Stimulated activated naive CD8-positive, alpha-beta T cell treated with anti-CD3 and anti-CD28 coated beads, Interleukin-15, amount 100 ng/mL, for 72 hours (primary cell): Measurements from ENCODE around the gene TBC1D21.

ENCODE experiments used
- ATAC-seq: fragments of 150-1000 bp; cut with Tn5 transposase; 2 replicates; pipeline ENCODE4 v1.10.0; 2021; ENCODE audit warnings: mild to moderate bottlenecking, moderate library complexity
- DNase-seq, 2 donors: peaks; one replicate each; pipeline ENCODE4 v3.0.0; 2021 to 2022
- H3K27ac Mint-ChIP-seq, 2 donors: one replicate each; pipeline ENCODE4 v1.8.0; 2022; ENCODE audit warnings: mild to moderate bottlenecking in 2 of 2, mixed read lengths in 2 of 2, moderate library complexity in 2 of 2
- H3K27me3 Mint-ChIP-seq: one replicate; pipeline ENCODE4 v1.8.0; 2022; ENCODE audit warnings: mixed read lengths
- H3K4me1 Mint-ChIP-seq: one replicate; pipeline ENCODE4 v1.8.0; 2022; ENCODE audit warnings: mild to moderate bottlenecking, mixed read lengths
- H3K4me3 Mint-ChIP-seq, 2 donors: one replicate each; pipeline ENCODE4 v1.8.0; 2022; ENCODE audit warnings: mild to moderate bottlenecking in 2 of 2, mixed read lengths in 2 of 2, moderate library complexity in 1 of 2
- H3K9me3 Mint-ChIP-seq, 2 donors: one replicate each; pipeline ENCODE4 v1.8.0; 2022; ENCODE audit warnings: mixed read lengths in 2 of 2

Gene TBC1D21

DNA sequence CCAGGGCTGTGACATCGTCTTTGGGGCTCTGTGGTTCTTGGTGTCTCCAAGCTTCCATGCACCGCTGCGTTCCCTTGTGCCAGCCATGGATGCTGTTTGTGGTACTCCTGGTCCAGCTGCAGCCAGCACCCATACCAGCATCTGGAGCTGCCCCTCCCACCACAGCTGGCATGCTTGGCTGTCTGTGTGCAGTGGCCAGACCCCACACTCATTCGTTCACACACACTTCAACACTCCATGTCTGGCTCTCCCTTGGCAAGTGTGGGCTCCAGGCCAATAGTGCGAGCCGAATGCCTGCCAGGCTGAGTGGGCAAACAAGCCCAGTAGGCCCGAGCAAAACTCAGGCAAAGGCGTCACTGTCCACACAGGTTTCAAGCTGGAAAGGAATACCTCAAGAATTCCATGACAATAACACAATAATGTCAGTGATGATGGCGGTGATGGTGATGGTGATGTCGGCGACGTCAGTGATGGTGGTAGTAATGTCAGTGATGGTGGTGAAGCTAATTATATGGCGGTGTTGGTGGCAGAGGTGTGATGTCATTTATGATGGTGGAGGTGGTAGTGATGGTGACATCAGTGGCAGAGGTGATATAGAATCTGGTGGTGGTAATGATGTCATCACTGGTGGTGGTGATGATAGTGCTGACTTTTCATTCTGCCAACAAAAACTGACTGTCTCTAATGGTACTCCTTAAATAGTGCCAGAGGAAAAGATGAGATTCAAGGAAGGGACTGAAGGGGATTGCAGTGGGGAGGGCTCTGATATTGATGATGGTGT, 19.3 kb downstream of the TBC1D21 start:
- no peaks in the 10 kb centered on the region for H3K4me1 Mint-ChIP-seq
- peaks cover 0 to 10% of the 10 kb centered on the region in 2 donors for H3K9me3 Mint-ChIP-seq

GRCh38 chr15:73894133-73894814, 20.9 kb downstream of the TBC1D21 start:
- H3K4me3 Mint-ChIP-seq = no peak overlapping the region
- peaks cover 0 to 10% of the 10 kb centered on the region in 2 donors for H3K9me3 Mint-ChIP-seq
- ATAC-seq (no peak), DNase-seq (no peak)
- no peak overlapping the region for H3K27ac Mint-ChIP-seq
- no peaks in the 10 kb centered on the region for H3K4me1 Mint-ChIP-seq
- H3K27me3 Mint-ChIP-seq = peaks cover 9% of the 10 kb centered on the region

More for the DNA sequence above, 19.3 kb downstream of the TBC1D21 start:
- peaks cover 9% of the 10 kb centered on the region for H3K27me3 Mint-ChIP-seq
- no peak overlapping the region for H3K4me3 Mint-ChIP-seq
- no peak for DNase-seq
- ATAC-seq = no peak
- no peak overlapping the region for H3K27ac Mint-ChIP-seq

DNA sequence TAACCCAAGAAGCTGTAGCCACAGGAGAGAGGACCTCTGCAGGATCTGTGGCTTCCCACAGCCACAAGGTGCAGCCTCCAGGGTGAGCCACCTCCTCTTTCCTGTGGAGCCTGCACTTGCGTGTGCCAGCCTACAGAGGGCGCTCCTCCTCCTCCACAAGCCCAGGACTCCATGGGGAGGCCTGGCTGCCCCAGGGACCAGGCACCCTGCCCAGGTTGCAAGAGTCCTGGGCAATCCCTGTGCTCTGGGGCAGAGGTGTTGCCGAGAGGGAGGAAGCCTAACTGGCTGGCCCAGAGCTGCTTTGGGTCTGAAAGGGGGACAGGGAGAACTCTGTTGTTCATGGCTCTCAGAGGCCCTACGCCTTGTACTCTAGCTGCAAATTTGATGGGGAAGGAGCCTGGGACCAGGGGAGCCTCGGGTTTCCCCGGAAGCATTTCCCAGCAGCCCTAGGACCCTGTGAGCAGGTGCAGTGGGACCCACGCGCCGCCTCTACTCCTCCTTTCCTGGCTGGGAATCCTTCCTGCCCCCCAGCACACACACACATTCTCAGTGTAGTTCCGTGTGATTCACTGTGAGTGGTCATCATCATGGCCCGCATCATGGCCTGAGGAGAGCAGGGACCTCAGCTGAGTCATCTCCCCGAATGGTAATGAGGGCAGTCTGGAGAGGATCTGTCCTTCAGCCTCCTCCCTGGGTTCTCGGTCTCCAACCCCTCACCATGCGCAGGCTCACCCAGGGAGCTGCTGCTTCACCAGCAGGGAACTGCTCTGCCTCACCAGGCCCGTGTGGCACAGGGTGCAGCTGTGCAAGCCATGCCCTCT, 24.3 kb downstream of the TBC1D21 start:
- H3K27me3 Mint-ChIP-seq = no peaks in the 10 kb centered on the region
- H3K9me3 Mint-ChIP-seq = peaks cover 0 to 4% of the 10 kb centered on the region in 2 donors
- peak; percentile 55 to 69 for DNase-seq
- H3K27ac Mint-ChIP-seq = no peak overlapping the region
- H3K4me1 Mint-ChIP-seq = no peaks in the 10 kb centered on the region
- ATAC-seq = peak; percentile 89
- no peak overlapping the region for H3K4me3 Mint-ChIP-seq

GRCh38 chr15:73899197-73900094, 26.1 kb downstream of the TBC1D21 start:
- no peaks in the 10 kb centered on the region for H3K27me3 Mint-ChIP-seq
- H3K4me3 Mint-ChIP-seq = no peak overlapping the region
- no peak for DNase-seq
- H3K9me3 Mint-ChIP-seq = no peaks in the 10 kb centered on the region
- no peaks in the 10 kb centered on the region for H3K4me1 Mint-ChIP-seq
- H3K27ac Mint-ChIP-seq = peak overlapping the region; percentile 2 to 15
- ATAC-seq = no peak

DNA sequence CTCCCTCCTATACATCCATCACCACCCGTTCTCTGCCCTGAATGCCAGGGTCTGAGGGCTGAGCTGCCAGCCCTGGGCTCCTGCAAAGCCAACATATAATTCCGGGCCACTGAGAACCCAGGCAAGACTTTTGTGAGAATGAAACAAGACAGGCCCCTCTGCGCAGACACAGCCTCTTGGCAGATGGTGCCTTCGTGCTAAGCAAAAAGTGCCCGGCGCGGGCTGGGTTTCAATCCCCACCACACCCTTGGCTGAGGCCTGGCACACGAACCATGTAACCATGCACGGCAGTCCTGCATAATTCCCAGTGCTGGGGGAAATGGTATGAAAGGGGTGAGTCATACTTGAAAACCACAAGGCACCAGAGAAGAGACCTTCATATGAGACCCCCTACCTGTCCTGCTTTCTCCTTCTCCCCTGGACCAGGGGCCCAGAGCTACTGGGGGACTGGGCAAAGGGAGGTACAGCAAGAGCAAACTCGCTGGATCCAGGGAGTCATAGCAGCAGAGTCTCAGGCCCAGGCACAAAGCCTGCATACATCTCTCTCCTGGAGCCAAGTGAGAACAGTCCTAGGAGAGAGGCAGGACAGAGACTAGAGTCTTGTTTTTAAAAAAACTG, 26.8 kb downstream of the TBC1D21 start:
- DNase-seq (no peak), ATAC-seq (no peak)
- Mint-ChIP-seq H3K27me3 (no peaks in the 10 kb centered on the region), H3K4me3 (no peak overlapping the region), H3K4me1 (no peaks in the 10 kb centered on the region), H3K9me3 (no peaks in the 10 kb centered on the region), H3K27ac (no peak overlapping the region)

GRCh38 chr15:73901126-73901810, 27.9 kb downstream of the TBC1D21 start:
- ATAC-seq (no peak), DNase-seq (no peak)
- Mint-ChIP-seq H3K4me3 (no peak overlapping the region), H3K9me3 (no peaks in the 10 kb centered on the region), H3K27me3 (no peaks in the 10 kb centered on the region), H3K4me1 (no peaks in the 10 kb centered on the region), H3K27ac (no peak overlapping the region)

DNA sequence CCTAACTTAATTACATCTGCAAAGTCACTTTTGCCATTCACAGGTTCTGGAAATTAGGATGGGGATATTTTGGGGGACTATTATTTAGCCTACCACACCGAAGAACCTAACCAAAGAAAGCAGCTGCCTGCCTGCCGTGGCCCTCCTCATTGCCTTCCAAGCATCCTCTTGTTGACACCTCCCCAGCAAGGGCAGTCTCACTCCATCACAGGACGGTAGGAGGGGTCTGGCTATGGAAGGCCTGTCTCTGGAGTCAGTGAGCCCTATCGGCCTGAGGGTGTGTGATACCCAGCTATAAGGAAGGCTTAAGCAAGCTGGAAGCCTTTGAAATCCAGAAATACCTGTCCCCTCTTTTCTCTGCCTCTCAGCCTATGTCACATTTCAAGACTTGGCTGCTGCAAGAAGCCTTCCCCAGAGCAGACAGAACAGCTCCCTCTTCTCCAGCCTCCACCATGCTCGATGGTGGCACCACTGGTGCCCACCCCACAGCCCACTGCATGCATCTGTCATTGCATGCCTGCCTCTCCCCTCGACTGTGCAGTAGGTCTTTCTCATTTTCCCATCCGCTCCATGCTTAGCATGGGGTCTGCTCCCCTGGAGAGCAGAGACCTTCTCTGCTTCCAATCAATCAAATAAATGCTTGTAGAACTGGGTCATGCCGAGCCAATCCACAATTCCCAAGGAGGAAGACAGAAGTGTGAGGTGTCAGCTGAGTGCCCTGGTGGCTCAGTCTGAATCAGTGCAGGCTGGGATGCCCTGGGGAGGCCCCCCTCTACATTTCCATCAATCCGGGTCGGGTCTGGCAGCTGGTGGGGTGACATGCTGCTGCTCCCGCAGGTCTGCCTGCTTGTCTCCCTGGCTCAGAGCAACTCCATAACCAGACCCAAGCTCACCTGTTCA, 29.0 kb downstream of the TBC1D21 start:
- DNase-seq (no peak), ATAC-seq (no peak)
- no peaks in the 10 kb centered on the region for H3K27me3 Mint-ChIP-seq
- H3K4me3 Mint-ChIP-seq = no peak overlapping the region
- H3K27ac Mint-ChIP-seq = peak overlapping the region in 1 of 2 donors; percentile 12
- no peaks in the 10 kb centered on the region for H3K9me3 Mint-ChIP-seq
- peaks cover 6% of the 10 kb centered on the region for H3K4me1 Mint-ChIP-seq

DNA sequence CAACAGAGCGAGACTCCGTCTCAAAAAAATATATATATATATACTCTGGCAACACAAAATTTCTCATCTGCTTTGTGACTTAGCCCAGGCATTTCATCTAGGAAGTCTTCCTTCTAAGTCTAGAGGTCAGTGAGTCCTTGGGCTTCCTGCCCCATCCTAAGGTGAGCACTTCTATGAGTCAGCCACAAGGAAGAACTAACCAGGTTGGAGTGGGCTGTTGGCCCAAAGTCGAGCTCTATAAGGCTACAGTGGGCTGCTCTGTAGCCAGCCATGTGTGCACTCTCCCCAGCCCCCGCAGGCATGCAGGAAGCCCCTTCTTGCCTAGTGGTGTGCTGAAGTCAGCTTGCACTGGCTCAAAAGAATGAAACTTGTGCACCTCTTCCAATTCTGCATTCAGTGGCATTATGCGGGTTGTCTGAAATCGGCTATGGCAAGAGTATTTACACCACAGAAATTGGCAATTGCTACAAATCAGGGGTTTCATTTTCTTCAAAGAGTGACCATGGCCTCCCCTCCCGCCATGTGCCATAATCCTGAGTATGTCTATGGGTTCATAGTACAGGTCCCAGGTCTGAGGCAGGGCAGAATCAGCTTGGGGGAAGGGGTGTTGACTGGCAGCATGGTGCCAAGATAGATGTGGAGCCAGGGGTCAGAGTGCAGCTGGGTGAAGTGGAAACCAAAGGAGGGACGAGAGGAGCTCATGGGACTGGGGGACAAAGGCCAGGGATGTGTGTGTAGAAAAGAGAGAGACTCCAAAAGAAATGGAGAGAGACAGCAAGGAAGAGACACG, 30.9 kb downstream of the TBC1D21 start:
- ATAC-seq (no peak), DNase-seq (no peak)
- no peak overlapping the region for H3K4me3 Mint-ChIP-seq
- peaks cover 6% of the 10 kb centered on the region for H3K4me1 Mint-ChIP-seq
- peak overlapping the region in 1 of 2 donors; percentile 57 for H3K27ac Mint-ChIP-seq
- H3K9me3 Mint-ChIP-seq = no peaks in the 10 kb centered on the region
- no peaks in the 10 kb centered on the region for H3K27me3 Mint-ChIP-seq

DNA sequence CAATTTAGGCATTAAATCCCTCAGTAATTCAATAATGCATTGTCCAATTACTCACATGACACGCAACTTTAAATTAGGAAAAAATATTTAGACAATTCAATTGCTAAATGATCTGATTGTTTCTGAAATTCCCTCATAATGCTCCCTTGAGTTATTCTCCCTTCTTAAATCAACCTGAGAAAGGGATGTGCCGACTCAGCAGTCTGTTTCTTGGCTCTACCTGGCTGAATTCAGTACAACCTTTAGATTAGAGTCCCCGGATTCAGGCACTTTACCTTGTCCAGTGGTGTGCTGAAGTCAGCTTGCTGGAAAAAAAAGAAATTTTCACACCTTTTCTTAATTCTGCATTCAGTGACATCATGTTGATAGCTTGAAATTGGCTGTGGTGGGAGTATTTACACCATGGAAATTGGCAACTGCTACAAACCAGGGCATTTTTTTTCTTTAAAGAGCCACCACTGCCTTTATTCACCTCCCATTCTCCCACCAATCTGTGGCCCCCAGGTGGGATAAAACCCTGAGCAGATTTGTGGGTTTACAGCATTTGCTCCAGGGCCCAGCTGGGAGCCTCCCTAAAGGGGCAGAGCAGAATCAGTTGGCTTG, 32.0 kb downstream of the TBC1D21 start:
- Mint-ChIP-seq H3K27me3 (no peaks in the 10 kb centered on the region), H3K4me1 (peaks cover 6% of the 10 kb centered on the region), H3K9me3 (no peaks in the 10 kb centered on the region), H3K4me3 (no peak overlapping the region), H3K27ac (no peak overlapping the region)
- DNase-seq (no peak), ATAC-seq (no peak)

- no peaks in the 10 kb centered on the region for H3K9me3 Mint-ChIP-seq
- no peak for DNase-seq
- ATAC-seq = no peak
- peaks cover 6% of the 10 kb centered on the region for H3K4me1 Mint-ChIP-seq
- no peak overlapping the region for H3K4me3 Mint-ChIP-seq
- H3K27me3 Mint-ChIP-seq = no peaks in the 10 kb centered on the region
- H3K27ac Mint-ChIP-seq = no peak overlapping the region
These were observed 33.1 kb downstream of the TBC1D21 start for GRCh38 chr15:73906346-73907034.

- no peak for ATAC-seq
- no peak overlapping the region for H3K27ac Mint-ChIP-seq
- no peaks in the 10 kb centered on the region for H3K27me3 Mint-ChIP-seq
- DNase-seq = no peak
- no peak overlapping the region for H3K4me3 Mint-ChIP-seq
- H3K9me3 Mint-ChIP-seq = no peaks in the 10 kb centered on the region
- peaks cover 6% of the 10 kb centered on the region for H3K4me1 Mint-ChIP-seq
These were observed 33.7 kb downstream of the TBC1D21 start for GRCh38 chr15:73907035-73907408.
